DOHH2 (cell line): ENCODE data around the gene ZNF385B.

Source experiments
- CTCF ChIP-seq: fragments of 200-600 bp; sonication (generic); IDR thresholded peaks from one replicate; pipeline ENCODE4 v1.5.1; 2014; ENCODE audit warnings: antibody characterized with exemption, mild to moderate bottlenecking, low read depth, low read length; ENCODE audit not compliant: poor library complexity, severe bottlenecking
- EZH2phosphoT487 ChIP-seq: fragments of 200-600 bp; sonication (generic); IDR thresholded peaks from 2 replicates; pipeline ENCODE4 v1.6.1; 2017; ENCODE audit warnings: borderline replicate concordance, mild to moderate bottlenecking, antibody characterized with exemption, low read length, moderate library complexity, mixed read lengths

GRCh38 chr2:179862898-179863458 is 1.6 kb upstream of the ZNF385B start:
- TF ChIP-seq CTCF (no peak), EZH2phosphoT487 (no peak)
